HL-60/S4 (cell line): ENCODE results near the gene VSIR.

Experiments
- in situ Hi-C: fragments of 300-500 bp; cut with MboI; formaldehyde crosslinking; loops from 2 replicates; pipeline ENCODE4 v1.14.3; 2022; ENCODE audit warnings: low sequenced_read_pairs

VSIR gene

DNA sequence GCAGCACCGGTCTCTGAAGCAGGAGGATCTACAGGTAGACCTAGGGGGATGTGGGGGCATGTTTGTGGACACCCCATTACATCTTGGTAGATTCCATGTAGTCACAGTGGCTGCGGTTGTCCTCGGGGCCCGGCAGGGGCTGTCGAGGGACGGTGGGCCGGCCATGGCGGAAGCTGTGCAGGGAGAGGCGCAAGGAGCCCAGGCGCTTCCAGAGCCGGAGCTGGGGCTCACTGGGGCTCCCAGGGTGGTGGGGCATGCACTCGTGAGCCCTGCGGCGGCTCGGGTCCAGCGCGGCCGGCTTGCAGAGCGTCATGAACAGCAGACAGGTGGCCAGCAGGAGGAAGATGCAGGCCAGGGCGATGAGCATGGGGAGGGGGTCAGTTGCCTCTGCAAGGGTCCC lies 57.5 kb downstream of the VSIR start:
- in situ Hi-C loops, result no loop called here

DNA sequence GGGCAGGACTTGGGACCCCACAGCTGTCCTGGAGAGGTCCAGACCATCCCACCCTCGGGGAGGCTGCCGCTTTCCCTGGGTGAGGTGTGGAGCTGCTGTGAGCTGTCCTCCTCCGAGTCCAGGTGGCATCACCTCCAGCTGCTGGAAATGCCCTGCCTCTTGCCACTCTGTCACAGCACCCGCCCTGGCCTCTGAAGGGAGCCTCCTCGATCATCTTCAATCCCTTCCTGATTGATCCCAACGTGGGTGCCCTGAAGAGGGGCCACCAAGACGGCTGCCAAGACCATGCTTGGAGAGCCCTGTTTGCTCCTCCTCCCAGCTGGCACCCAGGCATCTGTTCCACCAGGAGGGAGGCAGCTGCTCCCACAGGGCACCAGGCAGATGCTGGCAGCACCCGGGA lies 58.3 kb downstream of the VSIR start:
- in situ Hi-C loops, result no loop called here

DNA sequence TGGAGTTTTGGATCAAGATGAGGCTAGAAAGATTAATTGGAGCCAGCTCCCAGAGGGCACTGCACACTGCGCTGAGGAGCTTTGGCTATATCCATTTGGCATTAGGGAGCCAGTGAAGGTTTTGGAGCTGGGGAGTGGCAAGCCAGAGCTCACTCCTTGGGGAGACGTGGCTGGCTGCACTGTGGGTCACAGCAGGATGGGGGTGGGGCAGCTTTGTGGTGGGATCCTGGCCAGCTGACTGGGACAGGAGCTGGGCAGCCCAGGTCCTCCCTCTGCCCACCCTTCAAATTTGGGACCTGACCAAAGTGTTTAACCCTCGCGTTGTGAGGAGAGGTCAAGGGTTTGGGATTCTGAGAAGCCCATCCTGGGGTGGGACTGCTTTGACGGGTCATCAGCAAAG lies 58.7 kb downstream of the VSIR start:
- in situ Hi-C loops, result loop anchor here (5.0 kb wide), 1 partner anchor 392 kb away; no protein-coding TSS in a partner anchor

DNA sequence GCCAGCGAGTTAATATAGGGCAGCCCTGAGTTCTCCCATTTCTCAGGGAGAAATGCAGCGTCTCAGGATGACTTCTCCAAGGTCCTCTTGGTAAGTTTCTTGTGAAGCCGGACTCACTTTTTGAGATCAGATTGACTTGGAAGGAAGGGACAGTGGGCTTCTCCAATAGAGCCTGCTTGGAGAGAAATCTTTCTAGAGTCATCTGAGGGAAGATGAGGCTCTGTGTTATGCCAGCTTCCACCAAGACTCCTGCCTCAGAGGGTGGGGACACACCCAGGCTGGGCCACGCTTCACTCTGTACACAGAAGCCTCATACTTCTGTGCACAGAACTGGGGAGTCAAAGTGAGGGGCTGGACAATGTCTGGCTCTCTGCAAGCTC lies 59.3 kb downstream of the VSIR start:
- in situ Hi-C loops, result loop anchor here (5.0 kb wide), 1 partner anchor 392 kb away; no protein-coding TSS in a partner anchor

DNA sequence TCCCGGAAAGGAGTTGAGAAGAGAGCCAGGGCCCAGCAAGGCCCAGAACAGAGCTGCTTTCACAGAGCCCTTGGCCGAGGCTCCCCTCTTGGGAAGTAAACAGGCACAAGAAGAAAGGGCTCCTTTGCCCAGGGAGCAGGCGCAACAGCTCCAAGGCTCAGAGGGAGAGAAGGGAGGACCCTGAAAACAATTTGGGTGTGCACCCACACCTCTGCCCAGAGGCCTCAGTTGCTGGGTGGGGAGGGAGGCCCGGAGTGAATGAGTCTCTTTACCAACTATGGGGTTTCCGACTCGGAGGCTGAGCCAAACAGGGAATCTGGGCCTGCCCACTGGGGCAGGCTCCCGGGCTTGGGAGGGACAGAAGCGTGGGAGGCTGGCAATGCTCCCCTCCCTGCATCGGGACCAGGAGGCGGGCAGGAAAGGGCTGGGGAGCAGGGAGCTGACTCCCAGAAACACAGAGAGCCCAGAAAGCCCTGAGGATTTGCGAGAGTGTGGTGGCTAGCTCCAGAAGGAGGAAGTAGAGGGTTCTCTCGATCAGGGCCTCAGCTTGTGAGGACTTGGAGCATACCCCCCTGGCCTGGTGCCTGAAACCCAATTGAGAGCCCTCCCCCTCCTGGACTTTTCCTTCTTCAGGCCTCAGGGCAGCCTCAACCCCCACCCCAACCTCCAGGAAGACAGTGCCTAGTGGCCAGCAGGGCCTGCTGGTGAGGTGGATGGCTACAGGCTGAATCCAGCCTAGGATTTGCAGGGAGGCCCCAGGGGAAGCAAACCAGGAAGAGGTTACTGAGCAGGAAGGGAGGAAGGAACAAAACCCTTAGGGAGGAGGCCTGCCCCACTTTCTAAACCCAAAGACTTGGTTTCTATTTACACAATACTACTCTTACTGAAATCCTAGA lies 59.9 kb downstream of the VSIR start:
- in situ Hi-C loops, result loop anchor here (5.0 kb wide), 1 partner anchor 391 kb away; no protein-coding TSS in a partner anchor

DNA sequence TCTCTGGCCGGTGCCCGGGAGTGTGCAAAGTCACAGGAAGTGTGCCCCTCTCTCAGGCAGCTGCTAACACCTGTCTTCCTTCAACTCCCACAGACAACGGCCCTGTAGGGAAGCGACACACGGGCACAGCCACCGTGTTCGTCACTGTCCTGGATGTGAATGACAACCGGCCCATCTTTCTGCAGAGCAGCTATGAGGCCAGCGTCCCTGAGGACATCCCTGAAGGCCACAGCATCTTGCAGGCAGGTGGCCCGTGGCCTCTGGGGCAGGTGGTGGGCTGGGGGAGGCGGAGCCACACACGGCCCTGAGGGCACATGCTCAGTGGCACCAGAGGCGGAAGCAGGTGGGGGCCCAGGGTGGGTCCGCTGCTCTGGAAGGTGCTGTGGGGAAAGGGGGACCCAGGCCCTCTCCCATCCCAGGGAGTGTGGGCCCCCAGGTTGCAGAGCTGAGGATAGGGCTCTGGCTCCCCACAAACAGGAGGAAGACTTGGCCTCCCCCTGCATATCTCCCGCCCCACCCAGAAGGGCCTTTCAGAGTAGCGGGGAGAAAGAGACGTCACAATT lies 60.7 kb downstream of the VSIR start:
- in situ Hi-C loops, result loop anchor here (5.0 kb wide), 1 partner anchor 390 kb away; no protein-coding TSS in a partner anchor

DNA sequence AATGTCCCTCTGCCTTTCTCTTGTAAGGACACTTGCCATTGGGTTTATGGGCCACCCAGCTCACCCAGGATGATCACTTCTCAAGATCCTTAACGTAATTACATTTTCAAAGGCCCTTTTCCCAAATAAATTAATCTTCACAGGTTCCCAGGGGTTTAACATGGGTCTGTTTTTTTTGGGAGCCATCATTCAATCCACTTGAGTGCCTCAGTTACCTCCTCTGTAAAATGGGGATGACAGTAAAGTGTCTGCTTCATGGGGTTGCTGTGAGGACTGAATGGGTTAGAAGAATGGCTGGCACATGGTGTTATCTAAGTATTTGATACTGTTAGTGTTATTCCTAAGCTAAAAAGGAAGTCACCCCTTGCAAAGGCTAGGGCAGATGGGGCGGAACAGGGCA lies 61.1 kb downstream of the VSIR start:
- in situ Hi-C loops, result loop anchor here (5.0 kb wide), 1 partner anchor 390 kb away; no protein-coding TSS in a partner anchor

DNA sequence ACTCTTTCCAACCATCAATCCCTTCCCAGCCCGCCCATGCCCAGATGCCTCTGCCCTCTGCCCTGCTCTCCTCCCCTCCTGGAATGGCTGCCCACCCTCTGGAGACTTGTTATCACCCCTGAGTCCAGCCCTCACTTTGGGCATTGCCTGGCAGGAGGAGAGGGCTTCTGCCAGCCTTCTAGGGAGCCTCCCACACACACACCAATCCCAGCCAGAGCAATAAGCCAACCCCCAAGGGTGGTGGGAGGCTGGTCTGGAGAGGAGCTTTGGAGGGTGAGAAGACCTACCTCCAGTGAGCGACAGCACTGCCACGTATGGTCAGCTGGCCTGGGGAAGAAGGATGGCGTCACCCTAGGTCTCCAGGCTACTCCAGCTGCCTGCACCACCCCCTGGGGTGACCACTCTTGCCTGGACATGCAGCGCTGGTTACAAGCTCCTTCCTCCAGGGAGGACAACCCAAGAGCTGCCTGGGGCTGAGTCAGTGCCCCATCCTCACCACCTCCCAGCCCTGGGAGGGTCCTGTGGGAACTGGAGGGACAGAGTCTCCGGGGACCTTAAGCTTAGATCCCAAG lies 62.2 kb downstream of the VSIR start:
- in situ Hi-C loops, result loop anchor here (5.0 kb wide), 1 partner anchor 389 kb away; no protein-coding TSS in a partner anchor

DNA sequence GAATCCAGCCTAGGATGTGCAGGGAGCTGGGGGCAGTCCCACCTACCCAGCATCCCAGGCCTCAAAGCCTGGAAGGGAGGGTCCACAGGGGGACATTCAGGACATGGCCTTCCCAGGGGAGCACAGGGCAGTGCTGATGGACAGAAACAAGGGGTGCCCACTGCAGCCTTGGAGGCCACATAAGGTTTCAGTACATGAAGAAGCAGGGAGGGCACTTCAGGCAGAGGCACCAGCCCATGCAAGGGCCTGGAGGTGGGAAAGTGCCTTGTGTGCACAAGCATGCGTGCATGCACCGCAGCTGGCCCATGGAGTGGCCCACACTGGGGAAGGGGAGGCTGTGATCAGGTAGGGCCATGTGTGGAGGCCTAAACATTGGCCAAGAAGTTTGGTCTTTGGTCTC lies 62.8 kb downstream of the VSIR start:
- in situ Hi-C loops, result loop anchor here (5.0 kb wide), 1 partner anchor 388 kb away; no protein-coding TSS in a partner anchor

DNA sequence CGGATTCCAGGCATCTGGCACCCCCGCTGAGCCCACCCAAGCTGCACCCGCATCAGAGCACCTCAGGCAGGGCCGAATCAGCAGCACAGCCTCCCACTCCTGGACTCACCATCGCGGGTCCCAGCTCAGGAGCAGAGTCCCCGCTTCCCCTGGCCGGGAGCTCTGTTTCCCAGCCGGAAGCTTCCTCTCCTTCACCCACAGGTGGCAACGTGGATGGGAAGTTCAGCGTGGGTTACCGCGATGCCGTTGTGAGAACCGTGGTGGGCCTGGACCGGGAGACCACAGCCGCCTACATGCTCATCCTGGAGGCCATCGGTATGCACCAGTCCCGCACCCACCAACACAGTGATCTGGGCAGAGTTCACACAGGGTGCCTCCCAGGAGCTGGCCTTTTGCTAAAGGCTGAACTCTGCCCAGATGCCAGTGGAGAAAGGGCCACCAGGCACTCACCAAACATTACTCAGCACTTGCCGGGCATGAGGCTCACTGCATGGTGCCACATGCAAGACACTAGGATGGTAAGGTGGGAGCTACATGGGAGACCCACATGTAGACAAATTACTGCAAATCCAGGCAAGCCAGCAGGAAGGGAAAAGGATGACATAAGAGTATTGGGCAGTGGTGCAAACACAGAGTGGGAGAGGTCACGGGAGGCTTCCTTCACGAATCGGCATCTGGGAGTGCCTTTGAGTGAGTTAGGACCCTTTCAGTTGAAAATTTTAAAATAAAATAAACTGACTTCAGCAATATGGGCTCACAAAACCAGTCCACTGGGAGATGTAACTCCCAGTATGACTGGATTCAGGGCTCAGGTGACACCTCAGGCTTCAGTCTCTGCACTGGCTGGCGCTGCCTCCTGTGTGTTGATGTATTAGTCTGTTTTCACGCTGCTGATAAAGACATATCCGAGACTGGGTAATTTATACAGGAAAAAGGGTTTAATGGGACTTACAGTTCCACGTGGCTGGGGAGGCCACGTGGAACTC lies 64.1 kb downstream of the VSIR start:
- in situ Hi-C loops, result no loop called here

DNA sequence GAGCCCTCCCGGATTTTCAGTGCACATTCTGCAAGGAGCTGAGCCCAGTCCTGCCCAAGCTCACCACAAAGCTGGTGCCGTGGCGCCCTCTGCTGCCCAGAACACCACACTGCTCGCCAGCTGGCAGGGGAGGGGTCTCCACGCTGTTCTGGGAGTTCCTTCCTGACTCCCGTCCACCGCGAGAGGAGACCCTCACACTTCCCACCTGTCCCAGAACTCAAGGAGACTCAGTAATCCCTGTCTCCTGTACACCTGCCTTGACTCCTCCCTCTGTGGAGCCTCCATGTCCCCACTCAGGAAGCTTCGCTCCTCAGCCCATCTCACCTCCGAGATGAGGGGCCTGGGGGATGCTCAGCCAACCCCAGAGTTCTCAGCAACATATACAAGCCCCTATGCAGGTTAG lies 65.0 kb downstream of the VSIR start:
- in situ Hi-C loops, result no loop called here

DNA sequence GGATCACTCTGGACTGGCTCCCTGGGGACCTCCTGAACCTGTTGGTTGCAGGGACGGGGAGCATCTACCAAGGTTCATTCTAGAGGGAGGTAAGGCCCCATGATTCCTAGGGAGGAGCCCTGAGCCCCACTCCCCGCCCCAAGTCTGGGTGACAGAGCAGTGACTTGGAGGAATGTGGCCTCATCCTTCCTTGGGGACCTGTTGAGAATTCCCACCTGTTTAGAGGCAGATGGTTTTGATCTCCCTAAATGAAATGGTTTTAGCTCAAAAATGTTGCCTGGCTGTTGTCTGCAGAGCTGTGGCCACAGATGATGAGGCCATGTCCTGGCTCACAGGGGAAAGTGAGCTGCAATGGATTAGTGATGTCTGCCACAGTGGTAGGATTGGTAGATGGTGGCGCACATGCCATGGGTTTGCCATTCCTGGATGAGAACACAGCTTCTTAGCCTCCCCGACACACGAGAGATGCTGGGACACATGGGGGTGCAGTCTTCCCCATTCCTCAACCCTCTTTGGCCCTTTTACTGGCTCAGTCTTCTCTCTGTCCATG lies 66.0 kb downstream of the VSIR start:
- in situ Hi-C loops, result no loop called here

DNA sequence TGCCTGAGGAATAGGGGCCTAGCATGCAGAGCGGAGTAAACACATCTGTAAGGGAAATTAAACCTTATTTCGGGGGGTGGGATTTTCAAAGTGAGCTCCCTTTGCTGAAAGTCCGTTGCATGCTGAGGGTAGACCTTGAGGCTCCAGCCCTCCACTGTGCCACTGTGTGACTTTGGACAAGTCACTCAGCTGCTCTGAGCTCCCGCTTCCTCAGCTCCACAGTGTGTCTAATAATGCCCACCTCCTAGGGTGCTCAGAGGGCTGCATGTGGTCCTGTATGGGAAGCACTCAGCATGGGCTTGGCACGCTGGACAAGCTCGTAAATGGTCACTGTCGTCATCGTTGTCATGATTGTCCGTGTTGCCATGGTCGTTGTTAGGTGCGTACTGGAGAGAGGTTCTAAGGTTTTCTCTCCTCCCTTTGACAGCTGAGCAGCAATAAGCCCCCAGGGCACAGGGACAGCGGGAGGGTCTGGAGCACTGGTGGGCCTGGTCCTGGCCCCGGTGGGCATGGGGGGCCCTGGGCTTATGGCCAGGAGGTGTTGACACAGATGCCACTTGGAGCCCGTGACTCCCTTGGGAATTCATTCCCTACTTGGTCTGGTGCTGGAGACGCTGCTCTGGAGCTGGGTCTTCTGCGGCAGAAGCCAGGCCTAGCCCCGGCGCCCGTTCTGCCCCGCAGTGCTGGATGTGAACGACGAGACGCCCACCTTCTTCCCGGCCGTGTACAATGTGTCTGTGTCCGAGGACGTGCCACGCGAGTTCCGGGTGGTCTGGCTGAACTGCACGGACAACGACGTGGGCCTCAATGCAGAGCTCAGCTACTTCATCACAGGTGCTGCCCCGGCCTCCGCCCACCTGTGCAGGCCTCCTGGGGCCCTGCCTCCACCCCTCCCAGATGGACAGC lies 66.9 kb downstream of the VSIR start:
- in situ Hi-C loops, result no loop called here

DNA sequence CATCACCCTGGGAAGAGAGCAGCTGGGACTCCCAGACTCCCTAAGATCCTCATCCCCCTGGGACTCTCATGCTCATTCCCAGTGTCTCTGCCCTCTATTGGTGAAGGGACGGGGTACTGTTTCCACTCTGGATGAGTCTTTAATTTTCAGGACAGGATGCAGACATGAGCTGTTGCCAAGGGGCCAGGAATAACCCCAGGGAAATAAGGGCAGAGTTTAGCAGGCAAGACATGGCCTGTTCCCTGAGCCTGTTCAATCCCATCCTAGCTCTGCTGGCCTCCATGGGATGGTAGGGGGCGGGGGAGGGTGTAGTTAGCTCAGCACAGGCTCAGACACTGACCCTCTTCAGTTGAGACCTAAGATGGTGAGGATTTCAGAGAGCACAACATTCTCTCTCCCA lies 67.7 kb downstream of the VSIR start:
- in situ Hi-C loops, result no loop called here

DNA sequence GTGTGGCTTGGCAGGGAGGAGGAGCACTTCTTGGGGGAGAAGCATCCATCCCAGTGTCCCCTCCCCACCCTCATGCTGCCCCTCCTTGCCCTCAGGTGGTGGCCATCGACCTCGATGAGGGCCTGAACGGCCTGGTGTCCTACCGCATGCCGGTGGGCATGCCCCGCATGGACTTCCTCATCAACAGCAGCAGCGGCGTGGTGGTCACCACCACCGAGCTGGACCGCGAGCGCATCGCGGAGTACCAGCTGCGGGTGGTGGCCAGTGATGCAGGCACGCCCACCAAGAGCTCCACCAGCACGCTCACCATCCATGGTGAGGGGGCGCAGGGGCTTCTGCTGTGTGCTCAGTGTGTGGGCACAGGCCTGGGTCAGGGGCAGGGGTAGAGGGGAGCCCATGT lies 68.5 kb downstream of the VSIR start:
- in situ Hi-C loops, result no loop called here

DNA sequence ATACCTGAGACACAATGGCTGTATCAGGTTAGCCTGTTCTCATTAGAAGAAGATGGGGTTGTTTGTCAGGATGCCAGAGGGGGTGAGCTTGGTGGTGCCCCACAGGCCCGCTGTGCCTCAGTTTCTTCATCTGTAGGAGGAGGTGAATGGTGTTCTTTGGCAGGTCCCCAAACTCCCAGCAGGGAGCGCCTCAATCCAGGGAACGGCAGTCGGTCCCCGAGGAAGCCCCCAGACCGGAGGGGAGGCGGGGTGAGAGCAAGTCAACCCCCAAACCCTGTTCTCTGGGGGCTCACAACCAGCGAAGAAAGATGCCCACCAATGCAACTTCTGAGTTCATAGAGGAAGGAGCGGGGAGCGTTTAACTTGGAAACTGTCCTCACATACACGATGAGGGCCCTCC lies 69.7 kb downstream of the VSIR start:
- in situ Hi-C loops, result no loop called here

DNA sequence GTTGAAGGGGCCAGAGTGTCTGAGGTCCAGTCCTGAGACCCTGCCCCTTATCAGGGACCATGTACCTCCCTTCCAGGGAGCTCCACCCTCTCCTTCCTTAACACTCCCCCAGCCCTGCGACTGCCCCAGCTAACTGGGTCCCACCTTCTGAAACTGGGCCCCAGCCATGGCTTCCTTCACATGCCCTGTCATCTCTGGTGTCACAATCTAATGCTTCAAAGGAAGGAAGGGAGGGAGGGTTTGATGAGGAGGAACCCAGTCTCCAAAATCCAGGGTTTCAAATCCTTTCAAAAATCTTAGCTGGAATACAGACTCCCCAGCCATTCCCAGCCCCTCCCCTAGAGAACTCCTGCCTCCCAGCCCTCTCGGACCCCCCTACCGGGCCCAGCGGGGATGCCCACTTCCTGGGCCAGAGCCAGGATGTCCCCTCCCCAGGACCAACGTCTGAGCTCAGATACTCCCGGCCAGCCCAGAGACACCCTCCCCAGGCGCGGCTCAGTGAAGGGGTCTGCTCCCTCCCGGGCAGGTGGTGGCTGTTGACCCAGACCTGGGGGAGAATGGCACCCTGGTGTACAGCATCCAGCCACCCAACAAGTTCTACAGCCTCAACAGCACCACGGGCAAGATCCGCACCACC lies 71.7 kb downstream of the VSIR start:
- in situ Hi-C loops, result no loop called here

DNA sequence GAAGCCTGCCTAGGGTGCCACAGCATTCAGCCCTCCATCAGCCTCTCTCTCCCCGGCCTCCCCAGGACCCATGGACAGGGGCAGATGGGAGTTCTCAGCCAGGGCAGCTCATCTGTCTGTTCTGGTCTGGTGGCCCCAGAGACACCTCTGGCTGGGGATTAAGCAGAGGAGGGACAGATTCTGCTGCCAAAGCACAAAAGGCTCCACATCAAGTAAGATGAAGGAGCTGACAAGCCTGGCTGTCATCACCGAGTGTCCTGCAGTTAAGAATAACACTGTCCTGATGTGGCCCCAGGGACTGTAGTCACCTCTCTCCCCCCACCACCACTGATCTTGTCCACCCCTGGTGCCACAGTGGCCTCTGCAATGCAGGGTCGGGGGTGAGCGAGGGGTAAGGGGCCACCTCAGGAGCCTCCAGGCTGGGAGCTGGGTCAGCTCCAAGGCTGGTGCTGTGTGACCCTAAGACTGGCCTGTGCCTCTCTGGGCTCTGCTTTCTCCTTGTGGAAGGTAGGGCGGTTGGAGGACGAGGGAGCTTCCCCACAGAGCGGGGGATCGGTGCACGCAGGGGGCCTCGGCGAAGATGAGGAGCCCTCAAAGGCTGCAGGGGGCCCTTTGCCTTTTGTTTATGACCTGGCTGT lies 72.5 kb downstream of the VSIR start:
- in situ Hi-C loops, result no loop called here
